GM23338 (cell line): ENCODE results near the gene ZNF280D. TPM values are rescaled to one million over a fixed set of nuclear protein-coding genes. Genes with fewer than 3 reads are reported as not detected.

Experiments
- ATAC-seq: fragments of 200-7000 bp; cut with Tn5 transposase; 3 replicates; pipeline ENCODE4 v1.9.1; 2020
- DNase-seq: peaks from one replicate; pipeline ENCODE4 v3.0.0-alpha.2; 2015; ENCODE audit warnings: low spot score
- H2AFZ ChIP-seq: fragments of 200-600 bp; sonication (generic); 2 replicates; pipeline ENCODE4 v1.8.0; 2016; ENCODE audit warnings: antibody characterized with exemption, mild to moderate bottlenecking, moderate library complexity
- H3F3A ChIP-seq: fragments of 200-600 bp; sonication (generic); replicated peaks from 2 replicates; pipeline ENCODE4 v1.8.0; 2017; ENCODE audit warnings: antibody characterized with exemption, mixed run types, low read depth
- H3K27ac ChIP-seq: fragments of 200-600 bp; sonication (generic); 2 replicates; pipeline ENCODE4 v1.6.1; 2016; ENCODE audit warnings: low read depth
- H3K27me3 ChIP-seq: fragments of 200-600 bp; sonication (generic); 2 replicates; pipeline ENCODE4 v1.8.0; 2016; ENCODE audit warnings: mild to moderate bottlenecking, mixed run types, moderate library complexity; ENCODE audit not compliant: insufficient read depth
- H3K36me3 ChIP-seq: fragments of 200-600 bp; sonication (generic); 2 replicates; pipeline ENCODE4 v1.8.0; 2016; ENCODE audit warnings: mild to moderate bottlenecking; ENCODE audit not compliant: insufficient read depth
- H3K4me1 ChIP-seq: fragments of 200-600 bp; sonication (generic); 2 replicates; pipeline ENCODE4 v1.8.0; 2016; ENCODE audit warnings: mild to moderate bottlenecking, moderate library complexity; ENCODE audit not compliant: insufficient read depth
- H3K4me2 ChIP-seq: fragments of 200-600 bp; sonication (generic); 2 replicates; pipeline ENCODE4 v1.7.1; 2017; ENCODE audit warnings: mixed run types
- H3K4me3 ChIP-seq: fragments of 200-600 bp; sonication (generic); 2 replicates; pipeline ENCODE4 v1.6.1; 2016; ENCODE audit warnings: mixed run types
- H3K79me2 ChIP-seq: fragments of 200-600 bp; sonication (generic); replicated peaks from 2 replicates; pipeline ENCODE4 v1.8.0; 2017; ENCODE audit warnings: mild to moderate bottlenecking; ENCODE audit not compliant: insufficient read depth
- H3K9me2 ChIP-seq: fragments of 200-600 bp; sonication (generic); 2 replicates; pipeline ENCODE4 v1.8.0; 2017; ENCODE audit not compliant: insufficient read depth
- H4K20me1 ChIP-seq: fragments of 200-600 bp; sonication (generic); replicated peaks from 2 replicates; pipeline ENCODE4 v1.8.0; 2017; ENCODE audit warnings: mild to moderate bottlenecking; ENCODE audit not compliant: insufficient read depth
- H3K27ac Mint-ChIP-seq: 2 replicates; pipeline ENCODE4 v1.8.0; 2020; ENCODE audit warnings: inconsistent platforms, mild to moderate bottlenecking, moderate library complexity, mixed read lengths
- H3K27me3 Mint-ChIP-seq: 3 replicates; pipeline ENCODE4 v1.8.0; 2022; ENCODE audit warnings: low read depth, mild to moderate bottlenecking, moderate library complexity, mixed read lengths, inconsistent platforms; ENCODE audit not compliant: insufficient read depth, poor library complexity
- H3K36me3 Mint-ChIP-seq: 3 replicates; pipeline ENCODE4 v1.8.0; 2021; ENCODE audit warnings: low read depth, mild to moderate bottlenecking, inconsistent platforms, moderate library complexity, mixed read lengths
- H3K4me1 Mint-ChIP-seq: 3 replicates; pipeline ENCODE4 v1.8.0; 2020; ENCODE audit warnings: mild to moderate bottlenecking, inconsistent platforms, mixed read lengths
- H3K4me3 Mint-ChIP-seq: 3 replicates; pipeline ENCODE4 v1.8.0; 2021; ENCODE audit warnings: moderate library complexity, mild to moderate bottlenecking, inconsistent platforms, mixed read lengths
- H3K9me3 Mint-ChIP-seq: 3 replicates; pipeline ENCODE4 v1.8.0; 2020; ENCODE audit warnings: moderate library complexity, mild to moderate bottlenecking, inconsistent platforms, mixed read lengths
- EZH2 ChIP-seq: fragments of 200-600 bp; sonication (generic); IDR thresholded peaks from one replicate; pipeline ENCODE4 v1.8.0; 2017; ENCODE audit warnings: antibody characterized with exemption, mild to moderate bottlenecking, low read depth; ENCODE audit not compliant: unreplicated experiment
- JUNB ChIP-seq: IDR thresholded peaks from one replicate; pipeline ENCODE4 v1.6.1; 2016; ENCODE audit warnings: antibody characterized with exemption; ENCODE audit not compliant: unreplicated experiment
- NANOG ChIP-seq: IDR thresholded peaks from 2 replicates; pipeline ENCODE4 v1.6.1; 2016; ENCODE audit warnings: antibody characterized with exemption, borderline replicate concordance
- POLR2AphosphoS5 ChIP-seq: IDR thresholded peaks from 2 replicates; pipeline ENCODE4 v1.6.1; 2016; ENCODE audit warnings: antibody characterized with exemption, low read depth
- ZNF114 ChIP-seq: fragments of 250-450 bp; sonication (Bioruptor Pico); IDR thresholded peaks from 2 replicates; pipeline ENCODE4 v1.5.0; 2020; ENCODE audit warnings: mild to moderate bottlenecking, moderate library complexity
- ZNF462 ChIP-seq: fragments of 250-450 bp; sonication (Bioruptor Pico); IDR thresholded peaks from 2 replicates; pipeline ENCODE4 v1.5.0; 2020; ENCODE audit warnings: mild to moderate bottlenecking, moderate library complexity
- polyA plus RNA-seq: library from polyadenylated mRNA; unstranded; fragments of >200 nt; fragmentation: Nextera tagmentation; extraction: Ambion mirVana; gene quantifications from 2 replicates; pipeline ENCODE4 v1.2.1, GENCODE V29; 2016
- total RNA-seq: library from RNA; depleted of rRNA; stranded (reverse); fragments of >200 nt; shearing (Covaris generic); gene quantifications from 2 replicates; pipeline ENCODE4 v1.2.3, GENCODE V29; 2014
- TF ChIP-seq, protein P1 (sequence below): IDR thresholded peaks from 2 replicates; pipeline ENCODE4 v1.6.1; 2016; ENCODE audit warnings: antibody characterized with exemption

ZNF280D gene
- total and polyA plus RNA-seq, 2 experiments from 2014 or later = 23.3 to 32.5 TPM

DNA sequence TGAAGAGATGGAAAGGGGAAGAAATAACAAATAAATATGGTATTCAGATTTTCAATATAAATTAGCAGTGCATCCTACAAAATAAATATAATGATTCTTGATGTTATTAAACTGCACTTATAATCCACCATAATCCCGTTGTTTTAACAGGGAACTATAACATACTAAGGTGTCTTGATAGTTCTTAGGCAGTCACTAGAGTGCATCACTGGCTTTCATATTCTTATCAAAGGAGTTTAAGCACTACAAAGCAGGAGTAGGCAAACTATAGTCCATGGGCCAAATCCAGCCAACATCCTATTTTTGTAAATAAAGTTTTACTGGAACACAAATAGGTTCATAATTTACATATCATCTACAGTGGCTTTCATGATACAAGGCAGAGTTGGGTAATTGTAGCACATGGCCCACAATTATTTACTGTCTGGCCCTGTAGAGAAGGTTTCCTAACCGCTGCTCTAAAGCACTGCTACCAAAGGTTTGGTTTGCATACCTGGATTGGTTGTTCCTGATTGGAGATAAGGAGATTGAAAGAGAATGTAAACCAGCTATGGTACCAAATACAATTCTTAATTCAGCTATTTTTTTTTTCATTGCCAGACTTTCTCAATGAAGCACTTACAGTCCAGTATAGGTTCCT, 104.3 kb downstream of the ZNF280D start:
- Histone ChIP-seq H3K4me3 (no peak overlapping the region), H3K4me1 (no peaks in the 10 kb centered on the region), H3K4me2 (no peak overlapping the region), H3K79me2 (no peaks in the 10 kb centered on the region), H3K27ac (no peak overlapping the region), H3K9me2 (no peaks in the 10 kb centered on the region), H4K20me1 (no peaks in the 10 kb centered on the region), H3K36me3 (no peaks in the 10 kb centered on the region), H3F3A (no peaks in the 10 kb centered on the region), H3K27me3 (no peaks in the 10 kb centered on the region), H2AFZ (no peak overlapping the region)
- H3K27ac Mint-ChIP-seq = no peak overlapping the region
- H3K9me3 Mint-ChIP-seq = no peaks in the 10 kb centered on the region
- H3K4me1 Mint-ChIP-seq = no peaks in the 10 kb centered on the region
- H3K36me3 Mint-ChIP-seq = no peaks in the 10 kb centered on the region
- TF ChIP-seq ZNF462 (CRISPR knock-in tag) = no peak
- no peak for TF ChIP-seq EZH2
- TF ChIP-seq POLR2AphosphoS5 = no peak
- TF ChIP-seq ZNF114 = no peak
- TF ChIP-seq, protein P1, sequence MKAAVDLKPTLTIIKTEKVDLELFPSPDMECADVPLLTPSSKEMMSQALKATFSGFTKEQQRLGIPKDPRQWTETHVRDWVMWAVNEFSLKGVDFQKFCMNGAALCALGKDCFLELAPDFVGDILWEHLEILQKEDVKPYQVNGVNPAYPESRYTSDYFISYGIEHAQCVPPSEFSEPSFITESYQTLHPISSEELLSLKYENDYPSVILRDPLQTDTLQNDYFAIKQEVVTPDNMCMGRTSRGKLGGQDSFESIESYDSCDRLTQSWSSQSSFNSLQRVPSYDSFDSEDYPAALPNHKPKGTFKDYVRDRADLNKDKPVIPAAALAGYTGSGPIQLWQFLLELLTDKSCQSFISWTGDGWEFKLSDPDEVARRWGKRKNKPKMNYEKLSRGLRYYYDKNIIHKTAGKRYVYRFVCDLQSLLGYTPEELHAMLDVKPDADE = no peak
- no peak for TF ChIP-seq NANOG
- TF ChIP-seq JUNB = no peak
- no peak overlapping the region for H3K4me3 Mint-ChIP-seq
- no peak for ATAC-seq
- DNase-seq = no peak
- peaks cover 2% of the 10 kb centered on the region for H3K27me3 Mint-ChIP-seq
